GM12878 (cell line): Measurements from ENCODE around the gene SLC24A3. TPM values are rescaled to one million over a fixed set of nuclear protein-coding genes. Genes with fewer than 3 reads are reported as not detected.

Experiments
- ATAC-seq: fragments of 200-7000 bp; cut with Tn5 transposase; 3 replicates; pipeline ENCODE4 v1.9.1; 2020; ENCODE audit warnings: mild to moderate bottlenecking, moderate library complexity
- BruUV-seq: library from RNA; stranded (reverse); fragments of 400-500 nt; replicated peaks from 2 replicates; lab custom pipeline; 2021; lab: Mats Ljungman, UMichigan
- CTCF ChIA-PET: fragments of 300-600 bp; sonication (Branson Sonifier 250); formaldehyde crosslinking; extraction: SDS; loops from one replicate; lab custom pipeline; 2021; ENCODE audit warnings: inconsistent platforms; lab: Yijun Ruan, JAX
- POLR2A ChIA-PET: fragments of 350-600 bp; formaldehyde crosslinking; extraction: SDS; loops from one replicate; lab custom pipeline; 2021; ENCODE audit warnings: inconsistent platforms; lab: Charles Lee
- RAD21 ChIA-PET: fragments of 300-600 bp; sonication (Branson Sonifier 250); formaldehyde crosslinking; loops from one replicate; lab custom pipeline; 2023; ENCODE audit warnings: antibody characterized with exemption; ENCODE audit not compliant: unreplicated experiment; lab: Charles Lee
- SMC1A ChIA-PET: fragments of 300-600 bp; sonication (Branson Sonifier 250); formaldehyde crosslinking; loops from one replicate; lab custom pipeline; 2023; ENCODE audit not compliant: unreplicated experiment, uncharacterized antibody; lab: Charles Lee
- DNase-seq: peaks from one replicate; pipeline ENCODE4 v3.0.0-alpha.2; 2011; ENCODE audit warnings: low read depth, low spot score
- FAIRE-seq: peaks from 3 replicates; lab custom pipeline; 2011; peaks lifted over from hg19 to GRCh38; lab: Jason Lieb, UNC
- H2AFZ ChIP-seq: 2 replicates; pipeline ENCODE4 v1.6.0; 2011; ENCODE audit warnings: low read depth, low read length, control low read depth; ENCODE audit not compliant: control insufficient read depth
- H3K27ac ChIP-seq: 2 replicates; pipeline ENCODE4 v1.5.1; 2011; ENCODE audit warnings: control low read depth; ENCODE audit not compliant: control insufficient read depth, insufficient read depth
- H3K27me3 ChIP-seq, 2 experiments: replicated peaks in 1 of 2; 2 replicates each; pipeline versions ENCODE4 v1.6.0 to v1.6.1; 2011; ENCODE audit warnings: low read length in 1 of 2; ENCODE audit not compliant: control insufficient read depth in 2 of 2, insufficient read depth in 2 of 2
- H3K36me3 ChIP-seq, 2 experiments: 2 replicates each; pipeline ENCODE4 v1.5.1; 2011; ENCODE audit warnings: low read length in 1 of 2; ENCODE audit not compliant: control insufficient read depth in 2 of 2, insufficient read depth in 2 of 2
- H3K4me1 ChIP-seq: 2 replicates; pipeline ENCODE4 v1.6.1; 2011; ENCODE audit warnings: mild to moderate bottlenecking, low read length, moderate library complexity, mixed read lengths; ENCODE audit not compliant: control insufficient read depth, insufficient read depth
- H3K4me2 ChIP-seq: 2 replicates; pipeline ENCODE4 v1.6.0; 2011; ENCODE audit warnings: control low read depth; ENCODE audit not compliant: control insufficient read depth, insufficient read depth
- H3K4me3 ChIP-seq: fragments of 200-600 bp; sonication (generic); 2 replicates; pipeline ENCODE4 v1.5.1; 2016
- H3K79me2 ChIP-seq: 2 replicates; pipeline ENCODE4 v1.6.0; 2011; ENCODE audit warnings: low read length; ENCODE audit not compliant: control insufficient read depth, insufficient read depth
- H3K9ac ChIP-seq: 2 replicates; pipeline ENCODE4 v1.8.0; 2011; ENCODE audit warnings: low read length, control low read depth, mixed read lengths; ENCODE audit not compliant: control insufficient read depth, insufficient read depth
- H3K9me3 ChIP-seq: replicated peaks from 3 replicates; pipeline ENCODE4 v1.5.1; 2011; ENCODE audit warnings: mild to moderate bottlenecking, low read length; ENCODE audit not compliant: control insufficient read depth, insufficient read depth
- H4K20me1 ChIP-seq: 2 replicates; pipeline ENCODE4 v1.6.0; 2011; ENCODE audit not compliant: control insufficient read depth, insufficient read depth
- CREM ChIP-seq: IDR thresholded peaks from 2 replicates; pipeline ENCODE4 v1.6.1; 2014; ENCODE audit warnings: antibody characterized with exemption, low read depth
- GATAD2B ChIP-seq: fragments of 450-650 bp; conservative IDR thresholded peaks from 2 replicates; pipeline ENCODE4 v1.6.1; 2017; ENCODE audit warnings: low read depth, mild to moderate bottlenecking, moderate library complexity
- IKZF1 ChIP-seq: fragments of 450-650 bp; conservative IDR thresholded peaks from 2 replicates; pipeline ENCODE4 v1.6.1; 2017; ENCODE audit warnings: antibody characterized with exemption, mild to moderate bottlenecking
- NFYB ChIP-seq: IDR thresholded peaks from 2 replicates; pipeline ENCODE4 v1.6.1; 2011; ENCODE audit warnings: low read depth, mild to moderate bottlenecking, low read length, improper control_type of control experiment, moderate library complexity; ENCODE audit not compliant: insufficient read depth
- SMAD1 ChIP-seq: fragments of 450-650 bp; IDR thresholded peaks from 2 replicates; pipeline ENCODE4 v1.6.1; 2018; ENCODE audit warnings: mild to moderate bottlenecking, low read depth; ENCODE audit not compliant: partially characterized antibody
- SP1 ChIP-seq: IDR thresholded peaks from one replicate; pipeline ENCODE4 v1.6.1; 2011; ENCODE audit warnings: low read depth, low read length
- ZZZ3 ChIP-seq: IDR thresholded peaks from 2 replicates; pipeline ENCODE4 v1.6.1; 2011; ENCODE audit warnings: low read depth; ENCODE audit not compliant: control insufficient read depth, insufficient read length
- WGBS: methylation state at CpG from one replicate; pipeline ENCODE4 v1.1.6; 2016; ENCODE audit warnings: low lambda C conversion rate; ENCODE audit not compliant: insufficient replicate concordance, insufficient coverage; ENCODE audit errors: missing lambda C conversion rate; 5-methylcytosine and 5-hydroxymethylcytosine counted together
- in situ Hi-C: fragments of 300-500 bp; cut with MboI; formaldehyde crosslinking; loops from 9 replicates; pipeline ENCODE4 v1.14.3; 2018; ENCODE audit warnings: mixed read lengths
- intact Hi-C: fragments of 100-400 bp; cut with micrococcal nuclease; formaldehyde crosslinking; loops from one replicate; pipeline ENCODE4 v1.14.2; 2022; ENCODE audit not compliant: unreplicated experiment
- polyA plus RNA-seq, 11 experiments: library from polyadenylated mRNA; depleted of rRNA in 4 of 11; unstranded in 6 of 11; stranded (reverse) in 5 of 11; fragments of >200 nt; fragmentation: Nextera tagmentation in 4 of 11; fragmentation: Illumina TruSeq in 1 of 11; extraction: Ambion mirVana in 4 of 11; extraction: Trizol in 1 of 11; gene quantifications; 1 replicate in 1 of 11; 2 replicates in 10 of 11; pipeline versions ENCODE4 v1.2.1 to v1.2.3, GENCODE V29; 2011 to 2016; ENCODE audit warnings: inconsistent platforms in 2 of 11, missing spikeins in 2 of 11, low read depth in 1 of 11
- total RNA-seq, 4 experiments: library from RNA; depleted of rRNA in 3 of 4; stranded (reverse); fragments of >200 nt in 3 of 4; fragmentation: Illumina TruSeq in 1 of 4; extraction: Trizol in 1 of 4; gene quantifications; 2 replicates each; pipeline versions ENCODE4 v1.2.1 to v1.2.3, GENCODE V29; 2013 to 2021
- TF ChIP-seq, protein P1 (sequence below): IDR thresholded peaks from 2 replicates; pipeline ENCODE4 v1.6.1; 2011; ENCODE audit warnings: mild to moderate bottlenecking, low read depth, low read length, moderate library complexity; ENCODE audit not compliant: insufficient replicate concordance
- TF ChIP-seq, protein P2 (sequence below): IDR thresholded peaks from 2 replicates; pipeline ENCODE4 v1.6.1; 2011; ENCODE audit warnings: low read depth, mild to moderate bottlenecking, low read length, moderate library complexity, borderline replicate concordance; ENCODE audit errors: extremely low read depth
- TF ChIP-seq, protein P3 (sequence below): fragments of 450-650 bp; IDR thresholded peaks from 2 replicates; pipeline ENCODE4 v1.6.1; 2016; ENCODE audit warnings: mild to moderate bottlenecking

SLC24A3 gene
- total and polyA plus RNA-seq, 10 of the 15 experiments (the other 5 are each of a cell fraction or from before 2014, with no cell fraction given) = 0.04 TPM; not detected in 9

DNA sequence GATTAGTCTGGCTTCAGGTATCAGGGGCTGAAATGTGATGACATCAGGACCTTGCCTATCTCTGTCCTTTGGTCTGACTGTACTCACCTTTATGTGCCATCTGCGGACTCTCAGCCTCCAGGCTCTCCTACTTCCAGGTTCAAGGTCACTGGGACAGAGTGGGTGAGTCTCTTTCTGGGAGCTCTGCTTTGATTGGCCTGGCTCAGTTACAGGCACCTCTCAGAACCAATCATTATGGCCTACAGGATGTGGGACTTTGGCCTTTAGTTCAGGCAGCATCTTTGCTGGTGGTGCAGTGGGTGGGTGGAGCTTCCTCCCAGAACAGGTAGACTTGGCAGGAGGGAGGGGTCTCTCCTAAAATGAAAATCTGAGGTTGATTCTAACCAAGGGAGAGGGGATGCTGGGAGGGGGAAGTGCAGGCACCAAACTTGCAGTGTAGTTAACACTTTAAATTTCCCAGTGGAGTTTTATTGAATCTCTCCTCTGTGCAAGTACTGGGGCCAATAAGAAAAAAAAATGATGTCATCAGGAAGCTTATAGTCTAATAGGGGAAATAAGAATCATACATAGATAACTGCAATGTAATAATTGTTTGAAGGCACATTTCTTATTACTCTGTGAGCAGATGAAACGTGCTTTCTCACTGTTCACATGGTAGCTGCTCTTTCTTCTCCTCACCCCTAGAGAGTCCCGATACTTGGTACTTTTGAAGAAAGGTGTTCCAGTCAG is 53.4 kb downstream of the SLC24A3 start:
- FAIRE-seq = no peak
- intact Hi-C loops (no loop called here), in situ Hi-C loops (no loop called here)
- WGBS = 37% methylated on average over 3 of the region's 3 CpGs
- Histone ChIP-seq H3K27ac (no peak overlapping the region), H3K4me2 (no peak overlapping the region), H3K27me3 (no peaks in the 10 kb centered on the region), H3K4me1 (peaks cover 8% of the 10 kb centered on the region), H3K79me2 (no peaks in the 10 kb centered on the region), H3K9me3 (no peaks in the 10 kb centered on the region), H2AFZ (no peak overlapping the region), H3K4me3 (no peak overlapping the region), H3K36me3 (no peaks in the 10 kb centered on the region), H4K20me1 (no peaks in the 10 kb centered on the region), H3K9ac (no peak overlapping the region)
- POLR2A ChIA-PET = no interaction called here
- BruUV-seq = no TSS peak
- CTCF ChIA-PET = no interaction called here
- SMC1A ChIA-PET = no interaction called here
- DNase-seq = no peak
- peak; percentile 57; the same call in 2 of the 3 replicates for ATAC-seq
- RAD21 ChIA-PET = no interaction called here
- TF ChIP-seq NFYB = peak; percentile 60; the same call in 1 of the 2 replicates
- TF ChIP-seq SMAD1 = no peak
- peak; percentile 61 for TF ChIP-seq SP1
- no peak for TF ChIP-seq ZZZ3
- no peak for TF ChIP-seq IKZF1
- TF ChIP-seq CREM = no peak
- TF ChIP-seq, protein P1, sequence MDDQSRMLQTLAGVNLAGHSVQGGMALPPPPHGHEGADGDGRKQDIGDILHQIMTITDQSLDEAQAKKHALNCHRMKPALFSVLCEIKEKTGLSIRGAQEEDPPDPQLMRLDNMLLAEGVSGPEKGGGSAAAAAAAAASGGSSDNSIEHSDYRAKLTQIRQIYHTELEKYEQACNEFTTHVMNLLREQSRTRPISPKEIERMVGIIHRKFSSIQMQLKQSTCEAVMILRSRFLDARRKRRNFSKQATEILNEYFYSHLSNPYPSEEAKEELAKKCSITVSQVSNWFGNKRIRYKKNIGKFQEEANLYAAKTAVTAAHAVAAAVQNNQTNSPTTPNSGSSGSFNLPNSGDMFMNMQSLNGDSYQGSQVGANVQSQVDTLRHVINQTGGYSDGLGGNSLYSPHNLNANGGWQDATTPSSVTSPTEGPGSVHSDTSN = peak; percentile 88
- TF ChIP-seq GATAD2B = no peak
- TF ChIP-seq, protein P2, sequence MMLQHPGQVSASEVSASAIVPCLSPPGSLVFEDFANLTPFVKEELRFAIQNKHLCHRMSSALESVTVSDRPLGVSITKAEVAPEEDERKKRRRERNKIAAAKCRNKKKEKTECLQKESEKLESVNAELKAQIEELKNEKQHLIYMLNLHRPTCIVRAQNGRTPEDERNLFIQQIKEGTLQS = no peak
- TF ChIP-seq, protein P3, sequence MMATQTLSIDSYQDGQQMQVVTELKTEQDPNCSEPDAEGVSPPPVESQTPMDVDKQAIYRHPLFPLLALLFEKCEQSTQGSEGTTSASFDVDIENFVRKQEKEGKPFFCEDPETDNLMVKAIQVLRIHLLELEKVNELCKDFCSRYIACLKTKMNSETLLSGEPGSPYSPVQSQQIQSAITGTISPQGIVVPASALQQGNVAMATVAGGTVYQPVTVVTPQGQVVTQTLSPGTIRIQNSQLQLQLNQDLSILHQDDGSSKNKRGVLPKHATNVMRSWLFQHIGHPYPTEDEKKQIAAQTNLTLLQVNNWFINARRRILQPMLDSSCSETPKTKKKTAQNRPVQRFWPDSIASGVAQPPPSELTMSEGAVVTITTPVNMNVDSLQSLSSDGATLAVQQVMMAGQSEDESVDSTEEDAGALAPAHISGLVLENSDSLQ = peak; percentile 91
